ENCODE data around the gene NHLRC2.
"Not testable (repeated sequence)": the region's sequence is repeated elsewhere in the genome, so short reads cannot be mapped to it uniquely, and the experiment has no call there.

The NHLRC2 gene

DNA sequence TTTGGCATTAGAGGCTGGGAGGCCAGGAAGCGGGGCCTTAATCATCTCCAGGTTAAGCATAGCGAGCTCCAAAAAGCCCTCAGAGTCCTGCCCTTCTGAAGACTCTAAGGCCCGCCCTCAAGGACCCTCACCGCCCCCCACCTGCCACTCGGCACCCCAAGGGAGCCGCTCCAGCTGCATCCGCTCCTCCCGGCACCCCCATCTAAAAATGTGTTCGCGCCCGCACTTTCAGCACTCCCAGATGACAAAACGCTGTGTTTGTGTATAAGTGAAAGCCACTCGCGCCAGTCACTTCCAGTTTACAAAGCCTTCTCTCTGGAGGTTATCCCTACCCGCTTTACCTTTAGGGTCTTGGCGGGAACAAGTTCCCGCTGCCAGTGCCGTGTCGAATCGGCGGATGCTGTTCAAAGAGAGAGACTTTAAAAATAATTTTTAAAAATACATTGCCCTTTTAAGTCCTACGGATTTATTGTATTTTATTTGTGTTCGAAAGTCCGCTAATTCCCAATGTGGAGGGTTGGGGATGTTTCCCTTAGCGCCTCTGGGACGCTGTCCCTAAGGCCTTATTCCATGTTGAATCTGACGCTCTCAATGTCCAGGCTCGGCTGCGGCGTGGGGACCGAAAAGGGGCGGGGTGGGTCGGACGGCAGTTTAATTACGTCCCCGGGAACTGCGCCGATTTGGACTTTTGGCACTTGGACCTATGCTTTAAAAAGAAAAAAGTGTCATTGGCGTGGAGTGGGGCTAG, at the start of gene NHLRC2, which contains the start of gene DCLRE1A:
Gene NHLRC2, plus strand, starts transcription at position 649 of the 748 bp plus-strand sequence. CDS start 212 bp downstream, outside the sequence.
Gene DCLRE1A, minus strand, starts transcription at position 70 of the 748 bp plus-strand sequence. CDS start 900 bp downstream, outside the sequence.
- peak; percentile 46 for DNase-seq (ENCODE audit: low read depth)

- no peak for DNase-seq (ENCODE audit: low read depth)
Measured at GRCh38 chr10:113806503-113806902, 48.0 kb upstream of the NHLRC2 start.

GRCh38 chr10:113808168-113808567, 46.3 kb upstream of the NHLRC2 start:
- no peak for DNase-seq (ENCODE audit: low read depth)

DNA sequence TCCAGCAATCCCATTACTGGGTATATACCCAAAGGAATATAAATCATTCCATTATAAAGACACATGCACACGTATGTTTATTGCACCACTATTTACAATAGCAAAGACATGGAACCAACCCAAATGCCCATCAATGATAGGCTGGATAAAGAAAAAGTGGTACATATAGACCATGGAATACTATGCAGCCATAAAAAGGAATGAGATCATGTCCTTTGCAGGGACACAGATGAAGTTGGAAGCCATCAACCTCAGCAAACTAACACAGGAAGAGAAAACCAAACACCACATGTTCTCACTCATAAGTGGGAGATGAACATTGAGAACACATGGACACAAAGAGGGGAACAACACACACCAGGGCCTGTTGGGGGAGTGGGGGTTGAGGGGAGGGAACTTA, 39.8 kb upstream of the NHLRC2 start:
- not testable (repeated sequence) for DNase-seq (ENCODE audit: low read depth)

- DNase-seq (ENCODE audit: low read depth): no peak
Measured at GRCh38 chr10:113819989-113820388, 34.5 kb upstream of the NHLRC2 start.

DNA sequence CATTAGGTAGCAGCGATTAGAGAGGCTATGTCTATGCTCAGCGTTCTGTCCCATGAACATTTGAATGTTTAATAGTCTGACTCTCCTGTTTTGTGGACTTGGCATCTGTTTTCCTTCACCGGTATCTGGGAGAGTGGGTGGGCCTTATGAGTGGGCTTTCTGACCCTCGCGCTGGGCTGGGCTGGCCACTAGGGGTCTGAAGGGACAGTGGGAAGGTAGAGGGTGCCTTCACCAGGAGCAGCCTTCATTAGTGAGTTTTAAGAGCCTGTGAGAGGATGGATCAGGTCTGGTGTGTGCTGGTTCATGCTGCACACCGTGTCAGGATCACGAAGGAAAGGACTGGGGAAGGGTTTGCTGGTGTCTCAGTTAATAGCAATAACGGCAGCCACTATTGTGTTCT, 34.0 kb upstream of the NHLRC2 start:
- no peak for DNase-seq (ENCODE audit: low read depth)

DNA sequence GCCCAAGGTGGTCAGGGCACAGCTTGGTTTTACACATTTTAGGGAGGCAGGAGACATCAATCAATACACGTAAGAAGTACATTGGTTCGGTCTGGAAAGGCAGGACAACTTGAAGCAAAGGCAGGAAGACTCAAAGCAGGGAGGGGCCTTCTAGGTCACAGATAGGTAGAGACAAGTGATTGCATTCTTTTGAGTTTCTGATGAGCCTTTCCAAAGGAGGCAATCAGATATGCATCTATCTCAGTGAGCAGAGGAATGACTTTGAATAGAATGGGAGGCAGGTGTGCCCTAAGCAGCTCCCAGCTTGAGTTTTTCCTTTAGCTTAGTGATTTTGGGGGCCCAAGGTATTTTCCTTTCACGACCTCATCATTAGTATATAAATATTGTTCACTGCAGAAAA, 33.2 kb upstream of the NHLRC2 start:
- not testable (repeated sequence) for DNase-seq (ENCODE audit: low read depth)

DNA sequence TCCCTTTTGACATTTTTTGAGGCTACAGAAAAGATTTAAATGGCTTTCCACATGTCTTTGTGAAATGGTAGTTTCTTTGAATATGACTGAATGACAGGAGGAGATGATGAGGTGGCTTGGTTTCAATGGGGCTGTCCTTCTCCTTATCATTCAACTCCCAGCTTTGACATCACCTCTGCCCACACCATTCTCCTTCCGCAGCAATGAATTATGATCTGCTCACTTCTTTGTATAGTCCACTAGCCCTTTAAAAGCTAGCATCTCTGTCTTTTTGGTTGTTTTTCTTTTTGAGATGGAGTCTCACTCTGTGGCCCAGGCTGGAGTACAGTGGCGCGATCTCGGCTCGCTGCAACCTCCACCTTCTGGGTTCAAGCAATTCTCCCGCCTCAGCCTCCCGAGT, 32.3 kb upstream of the NHLRC2 start:
- no peak for DNase-seq (ENCODE audit: low read depth)

DNA sequence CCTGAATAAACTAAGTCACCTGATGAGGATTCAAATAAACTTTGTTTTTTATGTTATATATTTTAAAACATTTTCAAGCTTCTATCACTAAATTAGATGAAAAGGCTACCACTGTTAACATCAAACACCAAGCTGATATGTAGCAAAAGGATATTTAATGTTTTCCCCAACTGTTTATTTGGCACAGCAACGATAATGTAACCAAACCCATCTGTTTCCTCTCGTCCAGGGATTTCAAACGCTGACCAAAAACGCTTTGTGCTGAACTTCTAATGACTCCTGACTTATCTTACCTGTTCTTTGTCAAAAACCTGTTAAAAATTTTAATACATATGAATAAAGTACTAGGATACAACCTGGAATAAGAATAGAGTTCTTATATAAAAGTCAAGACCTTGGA, 31.1 kb upstream of the NHLRC2 start:
- DNase-seq (ENCODE audit: low read depth): no peak

GRCh38 chr10:113825791-113826190, 28.7 kb upstream of the NHLRC2 start:
- no peak for DNase-seq (ENCODE audit: low read depth)

DNA sequence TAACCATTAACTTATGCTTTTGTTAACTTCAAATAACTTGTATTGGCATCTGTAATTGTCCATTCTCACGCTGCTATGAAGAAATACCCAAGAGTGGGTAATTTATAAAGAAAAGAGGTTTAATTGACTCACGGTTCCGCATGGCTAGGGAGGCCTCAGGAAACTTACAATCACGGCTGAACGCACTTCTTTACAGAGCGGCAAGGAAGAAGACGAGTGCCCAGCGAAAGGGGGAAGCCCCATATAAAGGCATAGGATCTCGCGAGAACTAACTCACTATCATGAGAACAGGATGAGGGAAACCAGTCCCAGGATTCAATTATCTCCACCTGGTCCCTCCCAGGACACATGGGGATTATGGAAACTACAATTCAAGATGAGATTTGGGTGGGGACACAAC, 25.9 kb upstream of the NHLRC2 start:
- DNase-seq (ENCODE audit: low read depth): not testable (repeated sequence)

DNA sequence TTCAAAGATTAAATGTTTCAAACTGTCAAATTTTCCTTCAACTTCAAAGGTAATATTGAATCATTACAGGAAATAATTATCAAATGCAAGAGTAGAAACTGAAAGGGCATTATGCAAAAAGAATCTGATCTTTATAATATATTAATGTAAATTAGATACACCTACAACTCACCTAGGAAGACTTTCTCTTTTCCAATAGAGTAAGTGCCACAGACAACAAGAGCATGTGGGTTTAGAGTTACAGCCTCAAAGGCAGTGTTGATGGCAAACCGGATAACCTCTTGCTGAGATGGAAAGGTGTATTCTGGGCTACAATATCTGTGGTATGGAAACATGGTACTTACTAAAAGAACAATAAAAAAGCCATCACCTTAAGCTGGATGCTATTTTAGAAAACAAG, 12.3 kb upstream of the NHLRC2 start:
- no peak for DNase-seq (ENCODE audit: low read depth)

GRCh38 chr10:113843972-113844485, 10.4 kb upstream of the NHLRC2 start:
- DNase-seq (ENCODE audit: low read depth): no peak

DNA sequence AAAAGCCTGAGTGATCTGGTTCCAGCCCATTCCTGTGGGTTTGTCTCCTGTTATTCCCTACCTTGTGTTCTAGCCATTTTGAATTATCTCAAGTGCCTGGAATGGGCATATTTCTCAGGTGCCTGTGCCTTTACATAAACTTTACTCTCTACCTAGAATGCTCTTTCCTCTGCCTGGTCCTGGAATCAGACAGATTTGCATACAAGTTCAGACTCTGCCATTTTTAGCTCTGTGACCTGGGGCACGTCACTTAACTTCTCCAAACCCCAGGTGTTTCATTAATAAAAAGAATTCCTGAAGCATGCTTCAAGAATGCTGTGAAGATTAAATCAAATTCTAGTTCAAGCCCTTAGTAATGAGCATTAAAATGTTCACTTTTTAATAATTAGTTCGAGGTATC, 8.4 kb upstream of the NHLRC2 start:
- no peak for DNase-seq (ENCODE audit: low read depth)

DNA sequence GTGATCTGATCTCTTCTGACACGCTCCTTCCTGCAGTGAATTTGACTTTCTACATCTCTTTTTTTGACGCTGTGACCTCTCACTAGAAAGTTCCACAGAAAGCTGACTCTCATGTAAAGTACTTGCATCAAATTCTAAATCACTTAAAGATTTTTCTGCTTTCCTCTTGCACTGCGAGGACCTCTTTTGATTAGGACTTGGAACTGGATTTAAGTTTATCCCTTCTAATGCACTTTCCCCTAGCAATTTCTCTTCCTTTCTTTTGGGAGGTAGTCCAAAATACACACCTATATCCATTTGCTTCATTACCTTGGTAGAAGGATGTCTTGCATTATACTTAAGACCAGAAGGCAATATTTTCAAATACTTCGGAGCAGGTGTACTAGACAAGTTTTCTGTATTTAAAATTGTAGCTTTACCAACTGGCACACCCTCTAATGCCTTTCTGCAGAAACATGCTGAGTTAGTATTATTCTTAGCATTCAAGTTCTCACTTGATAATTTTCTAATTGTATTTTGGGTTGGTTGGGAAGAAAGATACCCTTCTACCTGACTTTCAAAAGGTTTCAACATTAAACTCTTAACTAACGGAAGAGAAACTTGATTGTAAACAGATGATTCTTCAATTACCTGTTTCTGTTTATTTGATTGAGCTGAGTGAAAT, 5.2 kb upstream of the NHLRC2 start:
- no peak for DNase-seq (ENCODE audit: low read depth)

- no peak for DNase-seq (ENCODE audit: low read depth)
Measured at GRCh38 chr10:113849946-113850345, 4.5 kb upstream of the NHLRC2 start.

DNA sequence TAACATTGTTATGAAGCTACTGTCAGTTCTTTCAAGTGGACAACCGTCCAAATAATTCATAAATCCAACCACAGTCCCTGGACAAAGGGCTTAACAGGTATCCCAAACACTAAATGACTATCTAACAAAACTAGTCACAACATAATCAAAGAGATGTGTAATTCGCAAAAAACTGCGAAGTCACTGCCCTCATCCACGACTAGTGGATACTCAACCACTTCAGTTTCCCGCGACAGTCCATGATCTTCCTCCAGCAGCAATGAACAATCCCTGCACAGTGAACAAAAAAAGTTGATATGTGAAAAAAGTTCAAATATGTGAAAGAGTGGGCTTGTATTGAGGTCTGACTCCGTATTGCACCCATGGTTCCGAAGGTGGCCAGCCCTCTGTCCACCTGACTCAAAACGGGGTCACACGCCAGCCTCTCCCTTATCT, 866 bp upstream of the NHLRC2 start:
- no peak for DNase-seq (ENCODE audit: low read depth)

- peak; percentile 14 for DNase-seq (ENCODE audit: low read depth)
Measured at GRCh38 chr10:113854761-113855588, 514 bp downstream of the NHLRC2 start.

DNA sequence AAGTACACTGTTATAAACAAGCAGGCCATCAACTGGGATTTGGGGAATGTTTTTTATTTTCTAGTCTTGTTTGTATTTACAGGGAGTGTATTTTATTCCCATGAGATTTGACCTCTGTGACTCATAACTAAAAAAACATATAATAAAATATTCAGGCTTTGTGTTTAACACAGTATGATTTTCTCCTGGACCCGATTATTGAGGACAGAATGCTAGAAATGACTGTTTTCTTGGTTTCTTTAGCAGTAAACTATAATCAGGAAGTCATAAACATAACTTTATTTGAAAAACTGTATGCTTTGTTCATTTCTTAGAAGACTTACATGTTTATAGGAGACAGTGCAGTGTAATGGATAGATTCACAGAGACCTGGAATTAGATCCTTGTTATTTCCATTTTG, 2.1 kb downstream of the NHLRC2 start:
- no peak for DNase-seq (ENCODE audit: low read depth)

- no peak for DNase-seq (ENCODE audit: low read depth)
Measured at GRCh38 chr10:113857210-113857609, 2.7 kb downstream of the NHLRC2 start.

DNA sequence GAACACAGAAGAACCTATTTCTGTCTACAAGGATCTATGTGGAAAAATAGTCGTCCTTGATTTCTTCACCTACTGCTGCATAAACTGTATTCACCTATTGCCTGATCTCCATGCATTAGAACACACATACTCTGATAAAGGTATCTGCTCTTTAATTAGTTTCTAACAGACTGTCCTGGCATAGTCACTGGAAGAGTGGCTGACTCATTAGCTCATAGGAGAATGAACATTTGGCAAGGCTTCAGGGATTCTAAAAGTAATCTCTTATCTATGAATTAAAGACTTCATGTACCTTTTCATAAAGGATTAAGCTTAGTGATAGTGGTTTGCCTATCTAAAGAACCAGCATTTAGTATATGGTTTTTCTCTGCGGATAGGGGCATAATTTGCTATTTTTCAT, 4.1 kb downstream of the NHLRC2 start:
- DNase-seq (ENCODE audit: low read depth): no peak

GRCh38 chr10:113859261-113859660, 4.8 kb downstream of the NHLRC2 start:
- DNase-seq (ENCODE audit: low read depth): no peak
